Measurements from ENCODE around the gene ATP9B.
"Not testable (repeated sequence)": the region's sequence is repeated elsewhere in the genome, so short reads cannot be mapped to it uniquely, and the experiment has no call there.

ATP9B gene

DNA sequence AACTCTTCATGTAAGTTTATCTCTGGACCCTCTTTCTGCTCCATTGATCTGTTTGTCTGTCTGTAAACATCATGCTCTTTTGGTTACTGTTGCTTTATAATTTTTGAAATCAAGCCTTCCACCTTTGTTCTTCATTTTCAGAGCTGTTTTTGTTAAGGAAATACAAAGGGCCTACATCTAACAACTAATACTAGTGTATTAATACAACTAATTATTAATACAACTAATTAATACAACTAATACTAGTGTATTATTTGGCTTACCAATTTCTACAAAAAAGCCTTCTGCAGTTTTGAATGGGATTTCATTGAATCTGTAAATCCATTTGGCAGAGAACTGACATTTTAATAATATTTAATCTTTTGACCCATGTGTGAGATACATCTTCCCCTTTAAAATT is 66.7 kb downstream of the ATP9B start:
- DNase-seq (ENCODE audit: low spot score): no peak

DNA sequence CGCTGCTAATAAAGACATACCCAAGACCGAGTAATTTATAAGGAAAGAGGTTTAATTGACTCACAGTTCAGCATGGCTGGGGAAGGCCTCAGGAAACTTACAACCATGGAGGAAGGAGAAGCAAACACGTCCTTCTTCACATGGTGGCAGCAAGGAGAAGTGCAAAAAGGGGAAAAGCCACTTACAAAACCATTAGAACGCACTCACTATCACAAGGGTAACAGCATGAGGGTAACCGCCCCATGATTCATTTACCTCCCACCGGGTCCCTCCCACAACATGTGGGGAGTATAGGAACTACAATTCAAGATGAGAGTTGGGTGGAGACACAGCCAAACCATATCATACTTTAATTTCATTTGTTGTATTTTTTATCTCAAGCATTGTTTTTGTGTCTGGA is 67.5 kb downstream of the ATP9B start:
- no peak for DNase-seq (ENCODE audit: low spot score)

- no peak for DNase-seq (ENCODE audit: low spot score)
Observed at GRCh38 chr18:79139206-79139605, 70.0 kb downstream of the ATP9B start.

- DNase-seq (ENCODE audit: low spot score): no peak
Observed at GRCh38 chr18:79147014-79147413, 77.8 kb downstream of the ATP9B start.

GRCh38 chr18:79151191-79151590 is 82.0 kb downstream of the ATP9B start:
- DNase-seq (ENCODE audit: low spot score): no peak

DNA sequence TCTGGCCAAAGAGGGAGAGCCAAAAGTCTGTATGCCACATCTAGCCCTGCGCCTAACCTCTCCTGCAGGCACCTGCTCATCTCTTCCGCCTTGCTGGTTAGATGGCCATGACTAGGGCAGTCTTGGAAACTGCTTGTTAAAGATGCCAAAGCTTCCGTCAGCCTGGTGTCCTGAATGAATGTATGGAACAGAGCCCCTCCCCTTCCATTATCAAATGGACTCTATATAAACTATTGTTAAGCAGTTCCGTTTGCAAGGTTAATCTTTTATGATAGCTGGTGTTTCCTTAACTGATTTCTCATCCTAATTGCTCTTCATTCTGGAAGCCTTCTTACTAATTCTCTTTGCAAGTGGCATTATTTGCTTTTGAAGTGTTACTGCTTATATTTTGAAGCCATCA is 87.1 kb downstream of the ATP9B start:
- DNase-seq (ENCODE audit: low spot score): no peak

DNA sequence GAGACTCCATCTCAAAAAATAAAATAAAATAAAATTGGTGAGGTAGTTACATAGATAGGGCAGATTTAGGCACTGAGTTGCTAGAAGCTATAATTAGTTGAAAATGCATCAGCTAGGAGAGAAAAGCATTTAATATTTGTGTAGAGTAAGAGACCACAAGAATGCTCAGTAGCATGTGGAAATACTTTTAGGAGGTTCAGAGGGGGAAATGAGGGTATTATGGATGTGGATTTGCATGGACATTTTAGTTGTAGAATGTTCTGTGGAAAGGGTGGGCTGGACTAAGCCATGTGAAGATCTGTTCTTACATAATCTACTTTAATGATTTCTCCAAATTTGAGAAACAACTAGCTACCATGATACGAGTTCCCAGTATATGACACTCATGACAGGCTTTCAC is 95.5 kb downstream of the ATP9B start:
- DNase-seq (ENCODE audit: low spot score): no peak

GRCh38 chr18:79166702-79167101 is 97.5 kb downstream of the ATP9B start:
- no peak for DNase-seq (ENCODE audit: low spot score)

DNA sequence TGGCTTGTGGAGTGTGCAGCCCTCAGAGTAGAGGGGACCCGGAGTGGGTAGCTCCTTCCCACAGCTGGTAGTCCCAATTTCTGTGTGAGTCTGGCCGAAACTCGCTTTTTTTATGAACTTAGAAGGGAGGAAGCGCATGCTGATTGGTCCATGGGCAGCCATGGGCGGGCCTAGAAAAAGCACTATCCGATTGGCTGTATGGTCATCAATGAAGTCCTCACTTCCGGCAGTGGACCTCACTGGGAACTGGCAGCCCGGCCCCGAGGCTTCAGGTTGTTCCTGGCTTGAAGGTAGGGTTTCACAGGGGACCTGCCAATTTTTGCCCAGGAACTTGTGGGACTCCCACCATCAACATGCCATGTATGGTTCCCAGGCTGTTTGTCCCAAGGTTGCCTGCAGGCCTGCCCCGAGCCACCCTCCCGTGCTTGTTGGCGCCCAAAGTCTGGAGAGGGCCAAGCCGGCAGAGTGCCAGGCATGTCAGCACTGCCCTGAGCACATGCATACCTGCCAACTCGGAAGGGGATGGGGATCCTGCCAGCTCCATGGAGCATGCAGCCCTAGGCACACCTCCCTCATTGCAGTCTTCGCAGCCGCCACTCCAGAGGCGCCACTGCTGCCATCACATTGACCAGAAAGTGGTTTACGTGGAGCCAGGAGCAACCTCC is 98.5 kb downstream of the ATP9B start:
- DNase-seq (ENCODE audit: low spot score): no peak

DNA sequence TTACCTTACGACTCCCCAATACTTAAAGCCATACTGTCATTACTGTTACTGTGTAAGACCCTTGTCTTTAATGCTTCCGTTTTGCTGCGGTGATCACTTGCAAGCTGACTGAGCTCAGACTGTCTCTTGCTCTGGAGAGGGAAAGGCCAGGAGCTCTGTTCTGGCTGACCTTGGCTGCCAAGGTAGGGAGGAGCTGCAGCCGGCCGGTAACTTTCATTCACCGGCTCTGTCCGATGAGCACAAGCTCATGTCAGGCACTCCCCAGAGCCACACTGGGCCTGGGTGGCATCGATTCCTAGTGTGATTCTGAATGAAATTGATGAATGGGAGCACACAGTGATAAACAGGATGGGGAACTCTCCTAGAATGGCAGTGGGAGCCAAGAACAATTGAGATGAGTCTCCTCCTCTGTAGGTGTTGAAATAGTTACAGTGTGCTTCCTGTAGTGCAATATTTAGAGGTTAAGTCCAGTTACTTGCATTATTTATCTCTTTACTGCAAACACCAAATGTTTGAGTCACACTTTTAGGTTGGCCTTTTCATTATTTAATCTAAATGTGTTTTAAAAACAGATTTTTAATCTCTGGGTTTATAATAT is 100.9 kb downstream of the ATP9B start:
- no peak for DNase-seq (ENCODE audit: low spot score)

- DNase-seq (ENCODE audit: low spot score): not testable (repeated sequence)
Observed at GRCh38 chr18:79172331-79172730, 103.1 kb downstream of the ATP9B start.

DNA sequence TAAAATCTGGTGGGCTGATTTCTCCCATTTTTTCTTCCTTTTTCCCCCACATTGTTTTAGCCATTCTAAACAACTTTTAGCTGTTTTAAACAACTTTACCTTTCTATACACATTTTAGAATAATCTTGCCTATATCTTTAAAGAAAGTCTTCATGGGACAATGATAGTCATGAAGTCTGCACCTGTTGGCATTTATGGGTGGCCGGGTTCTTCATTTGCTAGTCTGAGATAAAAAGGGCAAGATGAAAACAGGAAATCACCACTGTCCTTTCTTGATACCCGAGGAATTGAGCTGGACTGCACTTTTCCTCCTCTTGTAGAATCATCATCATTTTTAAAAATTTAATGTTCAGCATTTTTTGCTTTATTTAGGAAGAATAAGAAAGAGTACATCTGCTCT is 104.5 kb downstream of the ATP9B start:
- no peak for DNase-seq (ENCODE audit: low spot score)

GRCh38 chr18:79178113-79178531 is 108.9 kb downstream of the ATP9B start:
- no peak for DNase-seq (ENCODE audit: low spot score)

DNA sequence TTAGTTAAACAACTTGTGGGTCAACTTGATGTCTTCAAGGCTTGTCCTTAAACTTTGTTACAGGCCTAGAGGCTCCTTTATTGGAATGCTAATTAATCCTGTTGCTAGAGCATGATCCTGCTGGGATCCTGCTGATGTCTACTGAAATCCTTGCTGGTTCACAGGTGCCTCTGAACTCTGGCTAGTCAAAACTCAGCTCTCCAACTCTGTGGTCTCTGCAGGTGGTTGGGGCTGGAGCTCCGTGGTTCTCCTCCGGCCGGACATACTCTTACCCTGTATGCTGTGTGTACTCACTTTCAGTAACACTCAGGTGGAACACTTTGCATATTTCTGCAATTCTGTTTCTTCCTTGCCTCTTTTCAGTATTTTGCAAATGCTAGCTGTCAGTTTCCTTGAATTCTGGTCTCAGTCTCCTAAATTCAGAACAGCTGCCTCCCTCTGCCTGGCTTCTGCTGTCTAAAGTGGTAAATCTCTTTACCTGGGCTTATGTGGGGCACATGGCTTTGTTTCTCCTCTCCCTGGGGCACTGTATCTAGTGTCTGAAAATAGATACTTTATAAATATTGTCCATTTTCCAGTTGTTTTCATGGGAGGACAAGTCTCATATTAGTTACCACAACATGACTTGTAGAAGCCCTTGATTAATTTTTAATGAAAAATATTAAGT is 113.0 kb downstream of the ATP9B start:
- DNase-seq (ENCODE audit: low spot score): no peak

DNA sequence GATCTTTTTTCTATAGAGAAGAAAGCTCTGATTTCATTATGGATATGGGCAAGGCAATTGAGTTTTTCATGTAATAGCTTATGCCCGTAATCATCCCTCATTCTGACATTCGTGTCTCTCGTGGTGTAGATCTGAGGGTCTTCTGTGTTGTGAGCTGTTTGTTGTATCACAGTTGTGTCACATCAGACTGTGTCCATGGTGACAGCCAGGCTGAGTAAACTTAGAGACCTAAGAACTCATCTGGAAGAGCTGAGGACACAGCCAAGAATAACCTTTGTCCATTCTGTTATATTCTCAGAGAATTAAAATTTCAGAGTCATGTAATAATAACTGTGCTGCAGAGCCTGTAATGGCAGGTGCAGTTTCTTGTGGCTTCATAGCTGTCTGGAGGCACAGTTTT is 116.5 kb downstream of the ATP9B start:
- DNase-seq (ENCODE audit: low spot score): no peak

GRCh38 chr18:79186649-79187048 is 117.5 kb downstream of the ATP9B start:
- no peak for DNase-seq (ENCODE audit: low spot score)

DNA sequence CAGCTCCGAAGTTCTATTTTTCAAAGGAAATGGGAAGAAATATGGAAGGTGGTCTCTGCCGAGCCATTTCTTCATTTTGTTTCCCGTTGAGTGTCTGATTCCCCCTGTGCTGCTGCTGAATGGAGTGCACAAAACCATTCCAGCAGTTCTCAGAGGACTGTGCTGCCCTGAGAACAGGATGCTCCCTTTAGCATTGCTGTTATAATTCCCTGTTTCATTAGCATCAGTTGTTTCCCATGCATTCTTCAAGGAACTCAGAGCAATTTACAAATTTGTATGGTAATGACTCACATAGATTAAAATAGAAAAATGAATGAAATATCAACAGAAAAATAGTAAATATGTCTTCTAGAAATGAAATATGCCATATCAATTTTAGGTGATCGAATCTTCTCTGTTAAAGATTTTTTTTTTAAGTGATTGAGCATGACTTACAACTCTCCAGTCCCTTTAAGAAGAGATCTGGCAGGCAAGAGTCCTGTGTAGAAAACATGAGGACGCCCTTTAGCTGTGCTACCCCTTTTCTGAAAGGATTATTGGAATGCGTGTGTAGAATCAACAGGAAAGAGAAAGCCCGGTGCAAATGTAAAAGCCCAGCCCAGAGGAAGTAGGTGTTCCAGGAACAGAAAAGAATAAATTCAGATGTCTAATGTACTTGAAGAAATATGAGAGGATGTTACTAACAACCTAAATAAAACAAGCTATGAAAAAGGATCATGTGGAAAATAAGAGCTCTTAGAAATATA is 118.5 kb downstream of the ATP9B start:
- DNase-seq (ENCODE audit: low spot score): no peak

GRCh38 chr18:79191418-79191817 is 122.2 kb downstream of the ATP9B start:
- no peak for DNase-seq (ENCODE audit: low spot score)

GRCh38 chr18:79191956-79192355 is 122.8 kb downstream of the ATP9B start:
- no peak for DNase-seq (ENCODE audit: low spot score)

DNA sequence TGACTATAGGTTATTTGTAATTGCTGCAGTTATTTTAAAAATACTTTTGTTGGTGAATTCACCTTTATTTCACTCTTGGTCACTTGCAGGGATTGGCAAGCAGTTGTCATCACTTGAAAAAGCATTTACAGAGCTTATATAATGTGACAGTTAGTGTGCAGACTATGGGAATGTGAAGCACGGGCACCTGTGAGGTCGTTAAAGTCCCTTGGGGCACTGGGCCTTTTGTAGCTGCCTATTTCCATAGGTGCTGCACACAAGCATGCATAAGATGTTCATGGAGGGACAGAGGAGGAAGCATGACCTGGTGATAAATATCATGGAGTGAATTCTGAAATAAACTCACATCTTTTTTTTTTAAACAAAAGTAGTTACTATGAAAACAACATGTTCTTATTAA is 124.6 kb downstream of the ATP9B start:
- DNase-seq (ENCODE audit: low spot score): no peak

- peak; percentile 20 for DNase-seq (ENCODE audit: low spot score)
Observed at GRCh38 chr18:79195716-79196683, 126.8 kb downstream of the ATP9B start.

DNA sequence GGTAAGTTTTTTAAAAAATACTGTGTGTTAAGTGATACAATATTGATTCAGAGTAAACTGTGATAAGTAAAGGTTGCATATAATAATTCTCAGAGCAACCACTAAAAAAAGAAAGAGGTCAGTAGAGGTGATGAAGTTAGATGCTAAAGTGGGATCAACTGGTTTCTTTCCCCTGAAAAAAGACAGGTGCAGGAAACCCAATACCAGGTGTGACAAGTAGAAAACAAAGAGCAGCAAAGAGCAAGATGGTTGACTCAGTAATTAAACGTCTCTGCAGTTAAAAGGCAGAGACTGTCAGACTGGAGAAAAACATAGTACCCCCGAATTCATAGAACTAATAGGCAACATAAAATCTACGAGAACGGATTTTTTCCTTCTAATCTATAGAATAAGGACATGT is 128.3 kb downstream of the ATP9B start:
- DNase-seq (ENCODE audit: low spot score): no peak

All from Ammon's horn (tissue), 1 donor.